GM06990 (cell line): Measurements from ENCODE around the gene GPI.
A peak's percentile ranks its signal among the peaks of the same experiment; 100 is the strongest.
"Not testable (repeated sequence)": the region's sequence is repeated elsewhere in the genome, so short reads cannot be mapped to it uniquely, and the experiment has no call there.

Experiments used
- DNase-seq: peaks from one replicate; pipeline ENCODE4 v3.0.0-alpha.2; 2011; ENCODE audit not compliant: insufficient read length; ENCODE audit errors: extremely low read depth
- H3K27me3 ChIP-seq: replicated peaks from 2 replicates; pipeline ENCODE4 v1.6.0; 2011; ENCODE audit warnings: low read length; ENCODE audit not compliant: control insufficient read depth, insufficient read depth
- H3K36me3 ChIP-seq: 2 replicates; pipeline ENCODE4 v1.5.1; 2011; ENCODE audit warnings: low read length; ENCODE audit not compliant: control insufficient read depth, insufficient read depth
- H3K4me3 ChIP-seq: replicated peaks from 2 replicates; pipeline ENCODE4 v1.5.1; 2011; ENCODE audit warnings: low read depth, mild to moderate bottlenecking, control low read depth, low read length
- CTCF ChIP-seq: IDR thresholded peaks from 2 replicates; pipeline ENCODE4 v1.5.1; 2011; ENCODE audit warnings: low read length, control low read depth, mild to moderate bottlenecking, inconsistent platforms; ENCODE audit not compliant: insufficient read depth, poor library complexity, severe bottlenecking

Gene GPI

GRCh38 chr19:34399886-34400285 is 34.9 kb downstream of the GPI start:
- Histone ChIP-seq H3K4me3 (no peak overlapping the region), H3K27me3 (no peaks in the 10 kb centered on the region), H3K36me3 (peaks cover 30% of the 10 kb centered on the region)
- no peak for TF ChIP-seq CTCF
- no peak for DNase-seq

GRCh38 chr19:34400844-34401243 is 35.8 kb downstream of the GPI start:
- not testable (repeated sequence) for H3K27me3 ChIP-seq, H3K4me3 ChIP-seq, DNase-seq
- H3K36me3 ChIP-seq: peaks cover 25% of the 10 kb centered on the region

DNA sequence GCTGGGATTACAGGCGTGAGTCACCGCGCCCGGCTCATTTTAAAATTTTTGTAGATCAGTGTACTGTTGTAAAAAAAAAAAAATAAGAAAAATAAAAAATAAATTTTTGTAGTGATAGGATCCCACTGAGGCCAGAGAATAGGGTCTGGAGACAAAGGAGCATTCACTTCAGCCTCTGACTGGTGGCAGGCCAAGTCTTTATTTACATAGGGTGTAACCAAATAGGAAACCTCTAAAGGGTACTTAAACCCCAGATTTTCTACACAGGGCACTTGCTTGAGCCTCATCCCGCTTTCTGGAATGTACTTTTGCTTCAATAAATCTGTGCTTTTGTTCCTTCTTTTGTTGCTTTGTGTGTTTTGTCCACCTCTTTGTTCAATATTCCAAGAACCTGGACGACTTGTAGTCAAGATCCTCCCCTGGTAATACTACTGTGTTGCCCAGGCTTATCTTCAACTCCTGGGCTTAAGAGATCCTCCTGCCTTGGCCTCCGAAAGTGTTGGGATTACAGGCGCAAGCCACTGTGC is 37.1 kb downstream of the GPI start:
- no peak overlapping the region for H3K4me3 ChIP-seq
- H3K27me3 ChIP-seq: no peaks in the 10 kb centered on the region
- no peak for DNase-seq
- TF ChIP-seq CTCF: no peak
- H3K36me3 ChIP-seq: peaks cover 18% of the 10 kb centered on the region

DNA sequence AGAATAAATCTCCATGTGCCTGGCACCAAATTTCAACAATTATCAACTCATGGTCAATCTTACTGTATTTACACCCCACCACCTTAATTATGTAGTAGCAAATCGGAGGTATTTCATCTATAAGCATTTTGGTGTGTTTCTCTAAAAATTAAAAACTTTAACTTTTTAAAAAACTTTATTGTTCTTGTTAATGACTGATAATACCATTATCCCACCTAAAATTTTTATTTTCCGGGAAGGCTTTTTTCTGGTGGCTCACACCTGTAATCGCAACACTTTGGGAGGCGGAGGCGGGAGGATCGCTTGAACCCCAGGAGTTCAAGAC is 38.8 kb downstream of the GPI start:
- Histone ChIP-seq H3K36me3 (peaks cover 14% of the 10 kb centered on the region), H3K27me3 (no peaks in the 10 kb centered on the region), H3K4me3 (peak overlapping the region; percentile 93)
- TF ChIP-seq CTCF: no peak
- DNase-seq: no peak

GRCh38 chr19:34404109-34404909 is 39.3 kb downstream of the GPI start, which contains the start of gene PDCD2L:
Gene PDCD2L (plus strand): TSS chr19:34404399. CDS start chr19:34404431, 32 bp downstream.
- no peak for TF ChIP-seq CTCF
- peak; percentile 86 for DNase-seq
- H3K36me3 ChIP-seq: peaks cover 9% of the 10 kb centered on the region

DNA sequence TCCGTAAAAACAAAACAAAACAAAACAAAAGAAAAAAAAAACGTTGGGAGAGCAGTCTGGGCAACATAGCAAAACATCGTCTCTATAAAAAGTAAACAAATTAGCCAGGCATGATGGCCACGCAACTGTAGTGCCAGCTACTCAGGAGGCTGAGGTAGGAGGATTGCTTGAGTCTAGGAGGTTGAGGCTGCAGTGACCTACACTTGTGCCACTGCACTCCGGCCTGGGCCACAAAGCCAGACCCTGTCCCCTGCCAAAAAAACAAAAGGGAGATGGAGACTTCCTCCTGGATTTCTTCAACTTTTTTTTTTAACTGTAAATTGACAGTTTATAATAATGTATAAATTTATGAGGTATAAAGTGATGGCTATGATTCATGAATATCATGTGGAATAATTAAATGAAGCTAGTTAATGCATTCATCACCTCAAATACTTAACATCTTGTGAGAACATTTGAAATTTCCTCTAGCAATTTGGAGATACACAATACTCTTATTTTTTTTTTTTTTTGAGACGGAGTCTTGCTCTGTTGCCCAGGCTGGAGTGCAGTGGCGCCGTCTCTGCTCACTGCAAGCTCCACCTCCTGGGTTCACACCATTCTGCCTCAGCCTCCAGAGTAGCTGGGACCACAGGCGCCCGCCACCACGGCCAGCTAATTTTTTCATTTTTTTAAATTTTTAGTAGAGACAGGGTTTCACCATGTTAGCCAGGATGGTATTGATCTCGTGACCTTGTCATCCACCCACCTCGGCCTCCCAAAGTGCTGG is 41.1 kb downstream of the GPI start:
- Histone ChIP-seq H3K27me3 (no peaks in the 10 kb centered on the region), H3K4me3 (no peak overlapping the region), H3K36me3 (no peaks in the 10 kb centered on the region; the same call in 1 of the 2 replicates)
- DNase-seq: no peak
- no peak for TF ChIP-seq CTCF

More at GRCh38 chr19:34404109-34404909, 39.3 kb downstream of the GPI start, which contains the start of gene PDCD2L:
- Histone ChIP-seq H3K27me3 (no peaks in the 10 kb centered on the region), H3K4me3 (peak within 1 kb of the TSS; percentile 93)
